ES-I3 (cell line): Measurements from ENCODE around the gene LGALS7.

Experiments
- H3K36me3 ChIP-seq: 2 replicates; pipeline ENCODE4 v1.6.1; 2013; ENCODE audit warnings: mild to moderate bottlenecking, low read length, control low read depth, moderate library complexity; ENCODE audit not compliant: insufficient read depth
- H3K4me1 ChIP-seq: 2 replicates; pipeline ENCODE4 v1.6.1; 2013; ENCODE audit warnings: mild to moderate bottlenecking, control low read depth, low read length; ENCODE audit not compliant: insufficient read depth
- H3K9ac ChIP-seq: 2 replicates; pipeline ENCODE4 v1.6.1; 2013; ENCODE audit warnings: low read depth, mild to moderate bottlenecking, low read length, moderate library complexity
- H3K9me3 ChIP-seq: 2 replicates; pipeline ENCODE4 v1.6.1; 2013; ENCODE audit warnings: mild to moderate bottlenecking, low read length, moderate library complexity; ENCODE audit not compliant: control insufficient read depth, insufficient read depth

LGALS7 gene

DNA sequence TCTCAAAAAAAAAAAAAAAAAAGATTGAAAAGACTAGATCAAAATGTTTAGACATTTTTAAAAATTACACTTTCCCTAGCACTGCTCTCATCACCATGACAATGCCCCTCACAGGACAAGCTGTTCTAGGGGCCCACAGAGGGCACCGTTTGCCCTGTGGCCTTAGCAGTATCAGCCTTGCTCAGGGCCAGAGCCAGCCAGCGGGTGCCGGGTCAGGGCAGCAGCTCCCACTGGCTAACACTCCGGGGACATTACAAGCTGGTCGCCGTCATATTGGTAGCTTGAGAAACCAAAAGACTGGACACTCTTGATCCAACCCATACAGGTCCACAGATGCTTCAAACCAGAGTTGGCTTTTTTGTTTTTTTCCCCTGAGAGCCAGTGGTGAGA is 47.0 kb downstream of the LGALS7 start:
- no peaks in the 10 kb centered on the region for H3K9me3 ChIP-seq
- no peaks in the 10 kb centered on the region for H3K4me1 ChIP-seq
- no peak overlapping the region for H3K9ac ChIP-seq
- H3K36me3 ChIP-seq = peaks cover 51% of the 10 kb centered on the region

- H3K9me3 ChIP-seq = no peaks in the 10 kb centered on the region
- H3K4me1 ChIP-seq = no peaks in the 10 kb centered on the region
- H3K36me3 ChIP-seq = peaks cover 55% of the 10 kb centered on the region
- H3K9ac ChIP-seq = no peak overlapping the region
Observed at GRCh38 chr19:38725469-38726283, 47.6 kb downstream of the LGALS7 start.

DNA sequence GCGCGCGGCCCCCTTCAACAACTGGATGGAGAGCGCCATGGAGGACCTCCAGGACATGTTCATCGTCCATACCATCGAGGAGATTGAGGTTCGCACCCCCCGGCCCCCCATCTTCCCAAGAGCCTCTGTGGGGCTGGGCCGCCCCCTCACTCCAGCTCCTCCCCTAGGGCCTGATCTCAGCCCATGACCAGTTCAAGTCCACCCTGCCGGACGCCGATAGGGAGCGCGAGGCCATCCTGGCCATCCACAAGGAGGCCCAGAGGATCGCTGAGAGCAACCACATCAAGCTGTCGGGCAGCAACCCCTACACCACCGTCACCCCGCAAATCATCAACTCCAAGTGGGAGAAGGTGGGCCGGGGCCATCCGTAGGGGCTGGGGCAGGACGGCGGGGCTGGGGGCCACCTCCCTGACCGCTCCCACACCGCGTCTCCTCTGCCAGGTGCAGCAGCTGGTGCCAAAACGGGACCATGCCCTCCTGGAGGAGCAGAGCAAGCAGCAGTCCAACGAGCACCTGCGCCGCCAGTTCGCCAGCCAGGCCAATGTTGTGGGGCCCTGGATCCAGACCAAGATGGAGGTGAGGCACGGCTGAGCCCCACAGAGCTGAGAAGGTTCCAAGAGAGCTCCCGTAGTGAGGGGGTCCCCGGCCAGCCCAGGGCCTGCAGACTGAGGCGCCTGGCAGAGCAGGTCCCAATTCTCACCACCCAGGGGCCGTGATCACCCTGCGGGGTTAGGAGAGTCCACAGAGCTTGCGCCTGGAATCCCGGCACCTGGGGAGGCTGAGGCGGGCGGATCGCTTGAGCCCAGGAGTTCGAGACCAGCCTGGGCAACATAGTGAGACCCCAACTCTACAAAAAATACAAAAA is 49.1 kb downstream of the LGALS7 start:
- Histone ChIP-seq H3K9me3 (no peaks in the 10 kb centered on the region), H3K9ac (no peak overlapping the region), H3K36me3 (peaks cover 63% of the 10 kb centered on the region), H3K4me1 (no peaks in the 10 kb centered on the region)

GRCh38 chr19:38723606-38723965 is 49.7 kb downstream of the LGALS7 start:
- Histone ChIP-seq H3K4me1 (no peaks in the 10 kb centered on the region), H3K9me3 (no peaks in the 10 kb centered on the region), H3K9ac (no peak overlapping the region), H3K36me3 (peaks cover 66% of the 10 kb centered on the region)

GRCh38 chr19:38722947-38723605 is 50.2 kb downstream of the LGALS7 start:
- H3K36me3 ChIP-seq = peaks cover 65% of the 10 kb centered on the region
- no peaks in the 10 kb centered on the region for H3K4me1 ChIP-seq
- no peaks in the 10 kb centered on the region for H3K9me3 ChIP-seq
- H3K9ac ChIP-seq = no peak overlapping the region

DNA sequence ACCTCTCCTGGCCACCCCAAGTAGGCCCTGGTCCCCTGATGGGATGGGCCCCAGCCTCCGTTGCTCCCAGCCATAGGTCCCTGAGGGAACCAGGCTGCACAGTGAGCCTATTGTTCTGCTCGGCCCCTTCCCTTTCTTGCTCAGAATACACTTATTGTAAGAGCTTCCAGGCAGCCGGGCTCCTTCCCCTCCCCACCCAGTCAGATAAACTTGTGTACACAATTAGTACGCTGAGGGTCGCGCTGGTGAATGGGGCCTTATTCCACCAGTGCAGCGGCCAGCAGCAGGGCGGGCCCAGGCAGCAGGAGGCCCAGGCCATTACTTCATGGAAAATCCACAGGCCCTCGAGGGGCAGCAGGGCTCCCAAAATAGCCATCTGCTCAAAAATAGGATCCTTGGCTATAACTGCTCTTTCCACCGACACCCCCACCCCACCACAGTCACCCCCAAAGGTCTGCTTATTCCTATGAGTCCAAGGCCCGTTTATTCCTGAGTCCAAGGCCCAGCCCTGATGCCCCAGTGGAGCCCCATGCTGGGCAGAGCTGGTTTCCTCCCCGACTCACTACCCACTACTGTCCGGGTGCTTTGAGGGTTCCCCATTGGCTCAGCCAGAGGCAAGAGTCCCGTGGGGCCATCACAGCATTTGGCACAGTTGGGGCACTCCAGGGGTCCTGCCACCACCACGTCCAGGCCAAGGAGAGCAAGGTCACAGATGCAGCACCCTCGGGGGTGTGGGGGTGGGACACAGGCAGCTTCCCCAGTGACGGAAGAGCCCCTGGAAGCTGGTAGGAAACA is 51.1 kb downstream of the LGALS7 start:
- Histone ChIP-seq H3K4me1 (no peaks in the 10 kb centered on the region), H3K9me3 (no peaks in the 10 kb centered on the region), H3K36me3 (peaks cover 62% of the 10 kb centered on the region), H3K9ac (no peak overlapping the region)

- no peak overlapping the region for H3K9ac ChIP-seq
- H3K4me1 ChIP-seq = no peaks in the 10 kb centered on the region
- H3K9me3 ChIP-seq = no peaks in the 10 kb centered on the region
- H3K36me3 ChIP-seq = peaks cover 65% of the 10 kb centered on the region
Observed at GRCh38 chr19:38721496-38721895, 51.8 kb downstream of the LGALS7 start.
